Measurements from ENCODE around the gene SGO2. TPM values are rescaled to one million over a fixed set of nuclear protein-coding genes. Genes with fewer than 3 reads are reported as not detected.
A peak's percentile ranks its signal among the peaks of the same experiment; 100 is the strongest.

The SGO2 gene
- total and polyA plus RNA-seq, 2 of the 13 experiments (the other 11 are each of a cell fraction or from before 2014, with no cell fraction given): 5.1 to 16.2 TPM

GRCh38 chr2:200525882-200526651 lies at the start of gene SGO2 (continued):
- TF ChIP-seq ZNF761 (CRISPR knock-in tag; conservative IDR thresholded peaks at IDR 0.05): peak; percentile 62; the same call in 1 of the 2 replicates
- TF ChIP-seq ISL2 (CRISPR knock-in tag; IDR thresholded peaks at IDR 0.05): peak; percentile 53; the same call in 1 of the 2 replicates
- TF ChIP-seq ZNF839 (CRISPR knock-in tag; IDR thresholded peaks at IDR 0.05; ENCODE audit: borderline replicate concordance): peak; percentile 93; the same call in 1 of the 2 replicates
- TF ChIP-seq, protein P1, sequence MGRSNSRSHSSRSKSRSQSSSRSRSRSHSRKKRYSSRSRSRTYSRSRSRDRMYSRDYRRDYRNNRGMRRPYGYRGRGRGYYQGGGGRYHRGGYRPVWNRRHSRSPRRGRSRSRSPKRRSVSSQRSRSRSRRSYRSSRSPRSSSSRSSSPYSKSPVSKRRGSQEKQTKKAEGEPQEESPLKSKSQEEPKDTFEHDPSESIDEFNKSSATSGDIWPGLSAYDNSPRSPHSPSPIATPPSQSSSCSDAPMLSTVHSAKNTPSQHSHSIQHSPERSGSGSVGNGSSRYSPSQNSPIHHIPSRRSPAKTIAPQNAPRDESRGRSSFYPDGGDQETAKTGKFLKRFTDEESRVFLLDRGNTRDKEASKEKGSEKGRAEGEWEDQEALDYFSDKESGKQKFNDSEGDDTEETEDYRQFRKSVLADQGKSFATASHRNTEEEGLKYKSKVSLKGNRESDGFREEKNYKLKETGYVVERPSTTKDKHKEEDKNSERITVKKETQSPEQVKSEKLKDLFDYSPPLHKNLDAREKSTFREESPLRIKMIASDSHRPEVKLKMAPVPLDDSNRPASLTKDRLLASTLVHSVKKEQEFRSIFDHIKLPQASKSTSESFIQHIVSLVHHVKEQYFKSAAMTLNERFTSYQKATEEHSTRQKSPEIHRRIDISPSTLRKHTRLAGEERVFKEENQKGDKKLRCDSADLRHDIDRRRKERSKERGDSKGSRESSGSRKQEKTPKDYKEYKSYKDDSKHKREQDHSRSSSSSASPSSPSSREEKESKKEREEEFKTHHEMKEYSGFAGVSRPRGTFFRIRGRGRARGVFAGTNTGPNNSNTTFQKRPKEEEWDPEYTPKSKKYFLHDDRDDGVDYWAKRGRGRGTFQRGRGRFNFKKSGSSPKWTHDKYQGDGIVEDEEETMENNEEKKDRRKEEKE (IDR thresholded peaks at IDR 0.05): no peak
- TF ChIP-seq SRSF9 (IDR thresholded peaks at IDR 0.05; ENCODE audit: borderline replicate concordance, insufficient read depth, low read depth, low read length, poor library complexity, severe bottlenecking): no peak
- no peak; the same call in 1 of the 2 replicates for TF ChIP-seq KLF15 (CRISPR knock-in tag; IDR thresholded peaks at IDR 0.05; ENCODE audit: borderline replicate concordance)
- peak; percentile 100 for TF ChIP-seq SAP130 (CRISPR knock-in tag; IDR thresholded peaks at IDR 0.05; ENCODE audit: low read depth)
- TF ChIP-seq RFXANK (CRISPR knock-in tag; IDR thresholded peaks at IDR 0.05): 0 out of 2 replicates have a peak, but pooled peaks have one; percentile 85
- TF ChIP-seq ATM (IDR thresholded peaks at IDR 0.05; ENCODE audit: borderline replicate concordance): no peak
- peak; percentile 87 for TF ChIP-seq ZNF292 (CRISPR knock-in tag; IDR thresholded peaks at IDR 0.05; ENCODE audit: borderline replicate concordance, low read depth)
- TF ChIP-seq ARHGAP35 (CRISPR knock-in tag; IDR thresholded peaks at IDR 0.05; ENCODE audit: borderline replicate concordance): peak; percentile 85; the same call in 1 of the 2 replicates
- peak; percentile 98; the same call in 1 of the 2 replicates for TF ChIP-seq SMAD1 (CRISPR knock-in tag; IDR thresholded peaks at IDR 0.05; ENCODE audit: borderline replicate concordance, low read depth)
- no peak for TF ChIP-seq ZNF597 (CRISPR knock-in tag; IDR thresholded peaks at IDR 0.05)
- TF ChIP-seq DNMT3B (CRISPR knock-in tag; conservative IDR thresholded peaks at IDR 0.05): no peak
- no peak for TF ChIP-seq KIAA2018 (CRISPR knock-in tag; IDR thresholded peaks at IDR 0.05; ENCODE audit: borderline replicate concordance)
- TF ChIP-seq POLR2G (IDR thresholded peaks at IDR 0.05; ENCODE audit: low read depth, low read length): peak; percentile 89

Measured in HepG2 (cell line).